ENCODE results near the gene ST3GAL5.

ST3GAL5 gene

GRCh38 chr2:85787981-85788340 is 100.8 kb downstream of the ST3GAL5 start:
- H3K4me1 ChIP-seq (ENCODE audit: low read length) = no peaks in the 10 kb centered on the region
- H3K9me2 ChIP-seq (replicated peaks; ENCODE audit: insufficient read depth, low read length) = no peaks in the 10 kb centered on the region
- TF ChIP-seq, protein P1, sequence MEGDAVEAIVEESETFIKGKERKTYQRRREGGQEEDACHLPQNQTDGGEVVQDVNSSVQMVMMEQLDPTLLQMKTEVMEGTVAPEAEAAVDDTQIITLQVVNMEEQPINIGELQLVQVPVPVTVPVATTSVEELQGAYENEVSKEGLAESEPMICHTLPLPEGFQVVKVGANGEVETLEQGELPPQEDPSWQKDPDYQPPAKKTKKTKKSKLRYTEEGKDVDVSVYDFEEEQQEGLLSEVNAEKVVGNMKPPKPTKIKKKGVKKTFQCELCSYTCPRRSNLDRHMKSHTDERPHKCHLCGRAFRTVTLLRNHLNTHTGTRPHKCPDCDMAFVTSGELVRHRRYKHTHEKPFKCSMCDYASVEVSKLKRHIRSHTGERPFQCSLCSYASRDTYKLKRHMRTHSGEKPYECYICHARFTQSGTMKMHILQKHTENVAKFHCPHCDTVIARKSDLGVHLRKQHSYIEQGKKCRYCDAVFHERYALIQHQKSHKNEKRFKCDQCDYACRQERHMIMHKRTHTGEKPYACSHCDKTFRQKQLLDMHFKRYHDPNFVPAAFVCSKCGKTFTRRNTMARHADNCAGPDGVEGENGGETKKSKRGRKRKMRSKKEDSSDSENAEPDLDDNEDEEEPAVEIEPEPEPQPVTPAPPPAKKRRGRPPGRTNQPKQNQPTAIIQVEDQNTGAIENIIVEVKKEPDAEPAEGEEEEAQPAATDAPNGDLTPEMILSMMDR (IDR thresholded peaks at IDR 0.05; ENCODE audit: low read length) = no peak
- TF ChIP-seq EZH2 (optimal IDR thresholded peaks at IDR 0.05; ENCODE audit: low read depth, low read length) = no peak
- no peak for TF ChIP-seq EZH2phosphoT487 (IDR thresholded peaks at IDR 0.05; ENCODE audit: low read length)
- H3K4me2 ChIP-seq (ENCODE audit: low read depth, low read length) = no peak overlapping the region
- no peaks in the 10 kb centered on the region for H4K20me1 ChIP-seq (ENCODE audit: insufficient read depth, low read length)
- H3K27ac ChIP-seq (ENCODE audit: low read length) = no peak overlapping the region
- no peak overlapping the region for H3K9ac ChIP-seq (ENCODE audit: low read length)
- DNase-seq = no peak
- H3K9me3 ChIP-seq (replicated peaks; ENCODE audit: insufficient read depth, low read length) = no peaks in the 10 kb centered on the region
- H3K36me3 ChIP-seq (replicated peaks; ENCODE audit: insufficient read depth, low read length) = no peaks in the 10 kb centered on the region
- no peaks in the 10 kb centered on the region for H3K79me2 ChIP-seq (ENCODE audit: low read length)
- H3K27me3 ChIP-seq (replicated peaks; ENCODE audit: insufficient read depth, low read length) = no peaks in the 10 kb centered on the region
- H3K4me3 ChIP-seq (ENCODE audit: low read length) = no peak overlapping the region
- H3F3A ChIP-seq (ENCODE audit: insufficient read depth, low read length) = no peaks in the 10 kb centered on the region
- no peak overlapping the region for H2AFZ ChIP-seq (ENCODE audit: low read length)

- no peaks in the 10 kb centered on the region for H3K36me3 ChIP-seq (replicated peaks; ENCODE audit: insufficient read depth, low read length)
- H3K9ac ChIP-seq (ENCODE audit: low read length) = no peak overlapping the region
- no peak for TF ChIP-seq EZH2phosphoT487 (IDR thresholded peaks at IDR 0.05; ENCODE audit: low read length)
- TF ChIP-seq, protein P1 (IDR thresholded peaks at IDR 0.05; ENCODE audit: low read length) = no peak
- no peak for TF ChIP-seq EZH2 (optimal IDR thresholded peaks at IDR 0.05; ENCODE audit: low read depth, low read length)
- no peaks in the 10 kb centered on the region for H3K79me2 ChIP-seq (ENCODE audit: low read length)
- no peak for DNase-seq
- no peak overlapping the region for H2AFZ ChIP-seq (ENCODE audit: low read length)
- no peaks in the 10 kb centered on the region for H3K4me1 ChIP-seq (ENCODE audit: low read length)
- H3K4me2 ChIP-seq (ENCODE audit: low read depth, low read length) = no peak overlapping the region
- H4K20me1 ChIP-seq (ENCODE audit: insufficient read depth, low read length) = no peaks in the 10 kb centered on the region
- no peaks in the 10 kb centered on the region for H3K27me3 ChIP-seq (replicated peaks; ENCODE audit: insufficient read depth, low read length)
- no peaks in the 10 kb centered on the region for H3F3A ChIP-seq (ENCODE audit: insufficient read depth, low read length)
- no peaks in the 10 kb centered on the region for H3K9me2 ChIP-seq (replicated peaks; ENCODE audit: insufficient read depth, low read length)
- H3K9me3 ChIP-seq (replicated peaks; ENCODE audit: insufficient read depth, low read length) = no peaks in the 10 kb centered on the region
- no peak overlapping the region for H3K4me3 ChIP-seq (ENCODE audit: low read length)
- H3K27ac ChIP-seq (ENCODE audit: low read length) = no peak overlapping the region
Measured at GRCh38 chr2:85787282-85787980, 101.4 kb downstream of the ST3GAL5 start.
